SK-N-SH treated with all-trans-retinoic acid at 6 μM for 48 hours (cell line): ENCODE results near the gene ZSWIM6.

Experiments used
- ATAC-seq: fragments of 200-7000 bp; cut with Tn5 transposase; 3 replicates; pipeline ENCODE4 v1.9.1; 2020; ENCODE audit warnings: mild to moderate bottlenecking, moderate library complexity
- ARNTL ChIP-seq: fragments of 450-650 bp; formaldehyde crosslinking; IDR thresholded peaks from 2 replicates; pipeline ENCODE4 v1.5.0; 2020; ENCODE audit warnings: low read depth, mild to moderate bottlenecking, moderate library complexity, borderline replicate concordance
- BACH2 ChIP-seq: fragments of 250-450 bp; sonication (Bioruptor Pico); IDR thresholded peaks from 2 replicates; pipeline ENCODE4 v1.9.0; 2021; ENCODE audit warnings: mild to moderate bottlenecking, borderline replicate concordance
- CSDC2 ChIP-seq: fragments of 250-450 bp; sonication (Bioruptor Pico); IDR thresholded peaks from 2 replicates; pipeline ENCODE4 v1.5.0; 2020; ENCODE audit warnings: mild to moderate bottlenecking, moderate library complexity
- ESRRG ChIP-seq: fragments of 250-450 bp; sonication (Bioruptor Pico); IDR thresholded peaks from 2 replicates; pipeline ENCODE4 v1.6.1; 2021; ENCODE audit warnings: mild to moderate bottlenecking
- GLIS3 ChIP-seq: fragments of 250-450 bp; sonication (Bioruptor Pico); IDR thresholded peaks from 2 replicates; pipeline ENCODE4 v1.5.0; 2020; ENCODE audit warnings: mild to moderate bottlenecking, moderate library complexity
- OSR1 ChIP-seq: fragments of 250-450 bp; sonication (Bioruptor Pico); IDR thresholded peaks from 2 replicates; pipeline ENCODE4 v1.8.0; 2022; ENCODE audit warnings: moderate library complexity, mild to moderate bottlenecking, inconsistent platforms
- POU6F1 ChIP-seq: fragments of 250-450 bp; sonication (Bioruptor Pico); IDR thresholded peaks from 2 replicates; pipeline ENCODE4 v1.8.0; 2021; ENCODE audit warnings: low read depth, mild to moderate bottlenecking, moderate library complexity, borderline replicate concordance
- PPARA ChIP-seq: fragments of 250-450 bp; sonication (Bioruptor Pico); IDR thresholded peaks from 2 replicates; pipeline ENCODE4 v1.5.0; 2020; ENCODE audit warnings: mild to moderate bottlenecking, borderline replicate concordance
- TCF4 ChIP-seq: fragments of 250-450 bp; sonication (Bioruptor Pico); IDR thresholded peaks from 2 replicates; pipeline ENCODE4 v1.8.0; 2021; ENCODE audit warnings: mild to moderate bottlenecking, moderate library complexity, borderline replicate concordance
- TOX ChIP-seq: fragments of 250-450 bp; sonication (Bioruptor Pico); IDR thresholded peaks from 2 replicates; pipeline ENCODE4 v1.8.0; 2021; ENCODE audit warnings: mild to moderate bottlenecking, moderate library complexity, borderline replicate concordance
- TSHZ2 ChIP-seq: fragments of 250-450 bp; sonication (Bioruptor Pico); IDR thresholded peaks from 2 replicates; pipeline ENCODE4 v1.5.0; 2020; ENCODE audit warnings: mild to moderate bottlenecking, moderate library complexity
- ZC3H10 ChIP-seq: fragments of 250-450 bp; sonication (Bioruptor Pico); IDR thresholded peaks from 2 replicates; pipeline ENCODE4 v1.5.1; 2021; ENCODE audit warnings: mild to moderate bottlenecking, moderate library complexity
- ZFP3 ChIP-seq: fragments of 250-450 bp; sonication (Bioruptor Pico); IDR thresholded peaks from 2 replicates; pipeline ENCODE4 v1.5.0; 2020; ENCODE audit warnings: mild to moderate bottlenecking, moderate library complexity
- ZFP30 ChIP-seq: fragments of 450-650 bp; formaldehyde crosslinking; IDR thresholded peaks from 2 replicates; pipeline ENCODE4 v1.5.0; 2022; ENCODE audit warnings: mild to moderate bottlenecking, moderate library complexity
- ZNF565 ChIP-seq: fragments of 450-650 bp; formaldehyde crosslinking; conservative IDR thresholded peaks from 2 replicates; pipeline ENCODE4 v1.5.0; 2020; ENCODE audit warnings: low read depth, mild to moderate bottlenecking, moderate library complexity
- ZNF70 ChIP-seq: fragments of 450-650 bp; formaldehyde crosslinking; IDR thresholded peaks from 2 replicates; pipeline ENCODE4 v1.5.0; 2020; ENCODE audit warnings: mild to moderate bottlenecking, moderate library complexity
- ZNF8 ChIP-seq: fragments of 450-650 bp; formaldehyde crosslinking; IDR thresholded peaks from 2 replicates; pipeline ENCODE4 v1.5.0; 2020; ENCODE audit warnings: mild to moderate bottlenecking, moderate library complexity
- TF ChIP-seq, protein P1 (sequence below): fragments of 250-450 bp; sonication (Bioruptor Pico); IDR thresholded peaks from 2 replicates; pipeline ENCODE4 v1.5.1; 2020; ENCODE audit warnings: low read depth, mild to moderate bottlenecking, moderate library complexity

ZSWIM6 gene

GRCh38 chr5:61351733-61352132, 19.7 kb downstream of the ZSWIM6 start:
- TF ChIP-seq ARNTL (no peak), PPARA (CRISPR knock-in tag) (no peak), ZNF565 (CRISPR knock-in tag) (no peak), CSDC2 (CRISPR knock-in tag) (no peak), TOX (CRISPR knock-in tag) (no peak), POU6F1 (CRISPR knock-in tag) (no peak), TSHZ2 (no peak)
- TF ChIP-seq, all 23 proteins: peak for 0
- ATAC-seq: no peak

DNA sequence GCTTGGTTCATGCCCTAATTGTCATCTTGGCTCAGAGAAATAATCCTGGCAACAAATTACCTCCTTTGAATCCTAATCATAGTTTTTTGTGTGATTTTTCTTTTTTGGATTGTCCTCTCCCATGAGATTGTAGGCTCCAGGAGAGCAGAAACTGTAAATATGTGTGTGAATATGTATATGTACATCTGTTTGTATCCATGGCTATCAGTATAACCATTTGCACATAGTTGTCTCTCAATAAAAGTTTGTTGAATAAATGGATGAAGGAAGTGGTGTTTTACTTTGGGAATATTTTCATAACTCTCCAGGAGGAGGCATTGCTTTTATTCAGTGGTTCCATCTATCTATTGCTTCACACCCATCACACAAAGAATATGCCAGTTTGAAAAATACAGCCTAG, 20.1 kb downstream of the ZSWIM6 start:
- TF ChIP-seq, protein P1, sequence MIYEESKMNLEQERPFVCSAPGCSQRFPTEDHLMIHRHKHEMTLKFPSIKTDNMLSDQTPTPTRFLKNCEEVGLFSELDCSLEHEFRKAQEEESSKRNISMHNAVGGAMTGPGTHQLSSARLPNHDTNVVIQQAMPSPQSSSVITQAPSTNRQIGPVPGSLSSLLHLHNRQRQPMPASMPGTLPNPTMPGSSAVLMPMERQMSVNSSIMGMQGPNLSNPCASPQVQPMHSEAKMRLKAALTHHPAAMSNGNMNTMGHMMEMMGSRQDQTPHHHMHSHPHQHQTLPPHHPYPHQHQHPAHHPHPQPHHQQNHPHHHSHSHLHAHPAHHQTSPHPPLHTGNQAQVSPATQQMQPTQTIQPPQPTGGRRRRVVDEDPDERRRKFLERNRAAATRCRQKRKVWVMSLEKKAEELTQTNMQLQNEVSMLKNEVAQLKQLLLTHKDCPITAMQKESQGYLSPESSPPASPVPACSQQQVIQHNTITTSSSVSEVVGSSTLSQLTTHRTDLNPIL (CRISPR knock-in tag): no peak
- no peak for TF ChIP-seq ZFP3
- TF ChIP-seq PPARA (CRISPR knock-in tag): no peak
- no peak for TF ChIP-seq TSHZ2
- TF ChIP-seq TCF4: no peak
- TF ChIP-seq ZNF70 (CRISPR knock-in tag): no peak
- no peak for TF ChIP-seq BACH2 (CRISPR knock-in tag)
- no peak for TF ChIP-seq ZC3H10 (CRISPR knock-in tag)
- no peak for TF ChIP-seq TOX (CRISPR knock-in tag)
- TF ChIP-seq OSR1 (CRISPR knock-in tag): no peak
- no peak for ATAC-seq

DNA sequence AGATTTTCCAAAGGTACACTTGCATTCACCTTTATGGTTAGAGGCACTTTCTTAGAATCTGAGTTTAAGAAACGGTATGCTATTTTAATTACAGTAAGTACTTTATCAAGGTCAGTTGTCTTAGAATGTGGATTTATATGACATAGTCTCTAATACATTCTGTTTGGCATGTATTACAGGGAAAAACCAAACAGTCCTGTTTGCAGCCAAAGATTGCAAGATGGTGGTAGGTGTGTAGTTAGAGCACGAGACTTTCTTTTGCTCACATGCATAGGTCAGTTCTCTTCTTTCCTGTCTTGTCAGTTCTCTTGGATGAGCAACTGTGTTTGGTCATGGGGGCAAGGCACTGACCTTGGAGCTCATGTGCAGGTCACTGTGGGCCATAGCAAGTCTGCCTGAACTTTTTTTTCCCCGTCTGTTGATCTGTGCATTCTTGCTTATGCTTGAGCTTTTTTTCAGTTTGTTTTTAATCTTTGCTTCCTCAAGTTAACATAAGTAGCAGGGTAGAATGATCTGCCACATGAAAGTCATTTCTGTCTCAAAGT, 20.6 kb downstream of the ZSWIM6 start:
- TF ChIP-seq ZFP30 (CRISPR knock-in tag) (no peak), OSR1 (CRISPR knock-in tag) (no peak), GLIS3 (CRISPR knock-in tag) (no peak)
- ATAC-seq: no peak

DNA sequence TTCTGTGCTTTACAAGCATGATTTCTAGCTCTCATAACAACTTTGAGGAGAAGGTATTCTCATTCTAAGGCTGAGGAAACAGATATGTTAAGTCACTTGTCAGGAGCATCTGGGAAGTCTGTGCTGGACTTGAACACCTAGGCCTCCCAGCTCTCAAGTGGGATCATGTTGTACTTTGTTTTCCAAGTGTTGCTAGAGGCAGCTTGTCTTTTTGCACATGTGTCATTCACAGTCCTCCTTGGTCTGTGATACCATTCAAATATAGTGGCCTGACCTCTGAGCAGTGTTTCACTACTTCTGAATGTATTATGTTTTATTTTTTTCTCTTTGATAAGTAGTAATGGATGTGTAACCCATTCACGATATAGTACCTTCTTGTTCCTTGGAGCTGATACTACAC, 21.2 kb downstream of the ZSWIM6 start:
- no peak for ATAC-seq
- TF ChIP-seq GLIS3 (CRISPR knock-in tag) (no peak), ZNF565 (CRISPR knock-in tag) (no peak), BACH2 (CRISPR knock-in tag) (no peak), ZC3H10 (CRISPR knock-in tag) (no peak), TSHZ2 (no peak), ARNTL (no peak), ZNF8 (CRISPR knock-in tag) (no peak), ESRRG (no peak)
